ENCODE measurements around the gene SEM1. TPM values are rescaled to one million over a fixed set of nuclear protein-coding genes. Genes with fewer than 3 reads are reported as not detected.

Gene SEM1
- total and polyA plus RNA-seq, 9 of the 15 experiments (the other 6 are each of a cell fraction or from before 2014, with no cell fraction given): 74.7 to 938 (median 454) TPM

DNA sequence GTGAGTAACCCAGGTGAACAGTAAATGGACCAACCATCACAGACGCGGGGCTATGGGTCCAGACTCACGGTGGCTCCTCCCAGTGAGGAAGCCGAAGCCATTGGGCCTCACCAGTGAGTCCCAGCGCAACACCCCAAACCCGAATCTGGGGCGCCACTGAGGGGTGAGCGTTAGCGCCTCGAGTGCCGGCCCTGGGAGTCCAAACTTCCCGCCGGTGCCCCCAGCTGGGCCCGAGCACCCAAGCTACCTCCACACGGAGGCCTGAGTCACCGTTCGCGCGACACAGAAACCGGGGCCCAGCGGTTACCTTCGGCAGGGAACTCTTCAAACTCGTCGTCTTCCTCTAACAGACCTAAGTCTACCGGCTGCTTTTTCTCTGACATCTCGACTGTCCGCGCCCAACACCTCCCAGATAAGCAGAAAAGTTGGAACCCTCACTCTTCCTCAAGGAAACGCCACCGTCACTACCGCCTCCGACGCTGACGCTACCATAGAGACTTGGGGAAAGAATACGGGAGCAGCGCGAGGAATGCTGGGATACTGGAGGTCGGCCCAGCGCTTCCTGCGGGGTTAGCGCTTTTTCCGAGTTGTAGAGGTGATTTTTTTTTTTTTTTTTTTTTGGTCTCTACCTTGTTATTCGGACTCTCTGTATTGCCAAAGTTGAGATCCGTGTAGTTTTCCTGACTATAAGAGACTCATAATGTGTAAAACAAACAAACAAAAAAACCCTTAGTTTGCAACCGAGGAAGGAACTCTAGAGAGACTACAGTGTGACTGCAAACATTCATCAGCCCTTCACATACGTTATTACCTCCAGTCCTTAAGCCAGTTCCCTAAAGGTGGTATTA lies at the start of gene SEM1 (continued):
- TF ChIP-seq SMC3 (conservative IDR thresholded peaks at IDR 0.05; ENCODE audit: insufficient read depth, low read depth, low read length): no peak
- no peak for TF ChIP-seq DPF2 (IDR thresholded peaks at IDR 0.05)
- TF ChIP-seq, protein P1, sequence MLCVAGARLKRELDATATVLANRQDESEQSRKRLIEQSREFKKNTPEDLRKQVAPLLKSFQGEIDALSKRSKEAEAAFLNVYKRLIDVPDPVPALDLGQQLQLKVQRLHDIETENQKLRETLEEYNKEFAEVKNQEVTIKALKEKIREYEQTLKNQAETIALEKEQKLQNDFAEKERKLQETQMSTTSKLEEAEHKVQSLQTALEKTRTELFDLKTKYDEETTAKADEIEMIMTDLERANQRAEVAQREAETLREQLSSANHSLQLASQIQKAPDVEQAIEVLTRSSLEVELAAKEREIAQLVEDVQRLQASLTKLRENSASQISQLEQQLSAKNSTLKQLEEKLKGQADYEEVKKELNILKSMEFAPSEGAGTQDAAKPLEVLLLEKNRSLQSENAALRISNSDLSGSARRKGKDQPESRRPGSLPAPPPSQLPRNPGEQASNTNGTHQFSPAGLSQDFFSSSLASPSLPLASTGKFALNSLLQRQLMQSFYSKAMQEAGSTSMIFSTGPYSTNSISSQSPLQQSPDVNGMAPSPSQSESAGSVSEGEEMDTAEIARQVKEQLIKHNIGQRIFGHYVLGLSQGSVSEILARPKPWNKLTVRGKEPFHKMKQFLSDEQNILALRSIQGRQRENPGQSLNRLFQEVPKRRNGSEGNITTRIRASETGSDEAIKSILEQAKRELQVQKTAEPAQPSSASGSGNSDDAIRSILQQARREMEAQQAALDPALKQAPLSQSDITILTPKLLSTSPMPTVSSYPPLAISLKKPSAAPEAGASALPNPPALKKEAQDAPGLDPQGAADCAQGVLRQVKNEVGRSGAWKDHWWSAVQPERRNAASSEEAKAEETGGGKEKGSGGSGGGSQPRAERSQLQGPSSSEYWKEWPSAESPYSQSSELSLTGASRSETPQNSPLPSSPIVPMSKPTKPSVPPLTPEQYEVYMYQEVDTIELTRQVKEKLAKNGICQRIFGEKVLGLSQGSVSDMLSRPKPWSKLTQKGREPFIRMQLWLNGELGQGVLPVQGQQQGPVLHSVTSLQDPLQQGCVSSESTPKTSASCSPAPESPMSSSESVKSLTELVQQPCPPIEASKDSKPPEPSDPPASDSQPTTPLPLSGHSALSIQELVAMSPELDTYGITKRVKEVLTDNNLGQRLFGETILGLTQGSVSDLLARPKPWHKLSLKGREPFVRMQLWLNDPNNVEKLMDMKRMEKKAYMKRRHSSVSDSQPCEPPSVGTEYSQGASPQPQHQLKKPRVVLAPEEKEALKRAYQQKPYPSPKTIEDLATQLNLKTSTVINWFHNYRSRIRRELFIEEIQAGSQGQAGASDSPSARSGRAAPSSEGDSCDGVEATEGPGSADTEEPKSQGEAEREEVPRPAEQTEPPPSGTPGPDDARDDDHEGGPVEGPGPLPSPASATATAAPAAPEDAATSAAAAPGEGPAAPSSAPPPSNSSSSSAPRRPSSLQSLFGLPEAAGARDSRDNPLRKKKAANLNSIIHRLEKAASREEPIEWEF (CRISPR knock-in tag; IDR thresholded peaks at IDR 0.05): no peak
- TF ChIP-seq, protein P2, sequence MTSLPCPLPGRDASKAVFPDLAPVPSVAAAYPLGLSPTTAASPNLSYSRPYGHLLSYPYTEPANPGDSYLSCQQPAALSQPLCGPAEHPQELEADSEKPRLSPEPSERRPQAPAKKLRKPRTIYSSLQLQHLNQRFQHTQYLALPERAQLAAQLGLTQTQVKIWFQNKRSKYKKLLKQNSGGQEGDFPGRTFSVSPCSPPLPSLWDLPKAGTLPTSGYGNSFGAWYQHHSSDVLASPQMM (CRISPR knock-in tag; IDR thresholded peaks at IDR 0.05): no peak
- TF ChIP-seq NCOA4 (IDR thresholded peaks at IDR 0.05; ENCODE audit: partially characterized antibody): no peak
- peak; percentile 81 for TF ChIP-seq ELF2 (CRISPR knock-in tag; IDR thresholded peaks at IDR 0.05)
- TF ChIP-seq CBFA2T2 (conservative IDR thresholded peaks at IDR 0.05): no peak
- TF ChIP-seq ZNF134 (CRISPR knock-in tag; conservative IDR thresholded peaks at IDR 0.05): no peak
- TF ChIP-seq, protein P3, sequence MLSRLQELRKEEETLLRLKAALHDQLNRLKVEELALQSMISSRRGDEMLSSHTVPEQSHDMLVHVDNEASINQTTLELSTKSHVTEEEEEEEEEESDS (CRISPR knock-in tag; IDR thresholded peaks at IDR 0.05): no peak
- TF ChIP-seq ZNF586 (CRISPR knock-in tag; conservative IDR thresholded peaks at IDR 0.05): no peak
